Stimulated activated CD8-positive, alpha-beta memory T cell treated with anti-CD3 and anti-CD28 coated beads, Interleukin-2, amount 100 ng/mL, for 48 hours (primary cell): ENCODE measurements around the gene KLRK1.
"Not testable (repeated sequence)": the region's sequence is repeated elsewhere in the genome, so short reads cannot be mapped to it uniquely, and the experiment has no call there.

Source experiments
- DNase-seq, 2 donors: peaks; one replicate each; pipeline ENCODE4 v3.0.0-alpha.2; 2020; ENCODE audit warnings: low read depth in 2 of 2

Gene KLRK1

DNA sequence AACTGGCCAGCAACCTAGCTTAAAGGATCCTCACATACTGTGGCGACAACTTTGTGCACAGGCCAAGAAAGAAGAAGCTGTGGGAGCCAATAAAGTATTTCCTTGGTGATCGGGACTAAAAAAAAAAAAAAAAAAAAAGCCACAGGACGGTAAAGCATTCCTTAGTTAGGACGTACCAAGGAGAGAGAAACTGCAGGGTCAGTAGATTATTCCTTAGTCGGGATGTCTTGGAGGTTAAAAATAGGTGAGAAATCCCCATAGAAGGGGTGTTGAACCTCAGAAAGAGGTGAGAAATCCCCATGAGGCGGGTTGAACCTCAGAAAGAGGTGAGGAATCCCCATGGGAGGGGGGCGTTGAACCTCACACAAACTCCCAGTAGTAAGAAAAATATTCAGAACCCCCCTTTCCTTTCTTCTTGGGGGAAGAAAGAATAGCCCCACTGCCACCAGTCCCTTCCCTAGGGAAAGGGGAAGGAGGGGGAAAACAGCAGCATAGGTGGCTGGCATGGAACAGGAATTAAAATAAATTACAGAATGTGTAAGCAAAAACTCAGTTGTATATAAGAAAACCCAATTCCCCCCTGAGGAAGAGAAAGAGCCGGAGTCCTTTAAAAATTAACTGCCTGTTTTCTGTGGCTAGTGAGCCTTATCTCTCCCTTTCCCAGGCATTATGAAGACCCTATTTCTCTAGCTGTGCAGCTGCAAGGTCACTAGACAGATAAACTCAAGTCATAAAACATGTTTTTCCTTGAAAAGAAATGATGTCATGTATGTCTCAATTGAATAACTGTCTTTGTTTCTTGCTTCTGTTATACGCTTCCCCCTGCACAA, 26.8 kb downstream of the KLRK1 start:
- no peak for DNase-seq

DNA sequence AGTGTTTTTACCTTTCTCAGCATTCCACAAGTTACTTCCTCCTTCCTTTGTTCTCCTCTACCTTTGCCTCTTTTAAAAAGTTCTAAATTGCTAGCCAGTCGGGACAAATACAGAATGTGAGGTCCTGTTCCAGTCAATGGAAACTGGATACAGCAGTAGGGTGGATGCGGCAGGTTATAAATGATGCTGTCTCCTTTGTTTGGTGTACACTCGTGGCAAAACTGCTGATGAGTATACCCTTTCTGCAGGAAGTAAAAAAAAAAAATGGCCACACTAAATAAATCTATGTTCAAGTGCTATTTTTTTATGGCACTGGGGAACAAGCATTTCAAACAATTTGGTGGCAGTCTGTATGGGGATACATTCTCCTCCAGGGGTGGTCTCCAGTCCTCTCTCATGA, 27.5 kb downstream of the KLRK1 start:
- no peak for DNase-seq

DNA sequence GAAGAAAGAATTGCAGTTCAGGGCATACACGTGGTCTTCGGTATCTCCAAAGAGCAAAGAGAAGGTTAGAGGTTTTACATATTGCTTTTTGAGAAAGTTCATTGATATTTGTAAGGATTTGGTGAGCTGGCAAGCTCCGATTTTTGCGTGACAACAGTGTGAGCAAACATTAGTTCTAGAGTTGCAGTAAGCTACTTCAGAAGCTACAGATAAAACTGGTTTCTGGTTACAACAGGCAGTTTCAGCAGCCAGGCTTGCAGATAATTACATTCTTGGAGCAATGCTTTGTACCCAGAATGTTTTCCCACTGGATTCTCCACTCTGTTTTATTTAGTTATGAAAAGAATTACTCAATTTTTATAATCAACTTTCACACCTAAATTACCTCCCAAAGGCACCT, 28.2 kb downstream of the KLRK1 start:
- DNase-seq: no peak

DNA sequence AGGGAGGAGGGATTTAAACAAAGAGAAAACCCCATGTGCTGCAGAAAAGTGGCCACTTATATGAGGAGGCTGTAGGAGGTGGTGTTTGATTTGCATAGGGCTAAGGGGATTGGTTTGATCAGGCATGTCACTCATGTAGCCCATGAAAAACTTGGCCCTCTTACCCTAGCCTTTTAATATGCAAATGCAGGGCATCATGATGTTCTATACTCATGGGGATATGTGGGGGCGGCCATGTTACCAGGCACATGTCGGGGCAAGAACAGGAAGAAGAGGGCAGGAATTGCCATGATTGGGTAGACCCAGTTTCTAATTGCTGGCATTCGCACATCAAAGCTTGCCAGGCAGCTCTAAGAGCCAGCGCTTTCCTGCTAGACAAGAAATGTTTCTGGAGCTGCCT, 28.8 kb downstream of the KLRK1 start:
- DNase-seq: no peak

DNA sequence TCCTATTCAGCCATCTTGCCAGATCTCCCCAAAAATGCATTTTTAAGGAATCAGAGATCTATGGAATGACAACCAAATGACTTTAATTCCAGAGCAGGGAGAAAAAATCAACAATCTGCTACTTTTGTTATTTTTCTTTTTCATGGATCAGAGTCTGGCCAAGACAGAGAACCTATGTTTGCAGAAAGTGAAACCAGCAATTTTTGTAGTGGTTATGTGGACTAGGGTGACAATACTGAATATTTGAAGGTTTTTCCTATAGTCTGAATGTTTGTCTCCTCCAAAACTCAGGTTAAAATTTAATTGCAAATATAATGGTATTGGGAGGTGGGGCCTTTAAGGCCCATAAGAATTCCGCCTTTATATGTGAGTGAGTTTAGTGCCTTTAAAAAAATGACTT, 30.9 kb downstream of the KLRK1 start:
- DNase-seq: no peak

DNA sequence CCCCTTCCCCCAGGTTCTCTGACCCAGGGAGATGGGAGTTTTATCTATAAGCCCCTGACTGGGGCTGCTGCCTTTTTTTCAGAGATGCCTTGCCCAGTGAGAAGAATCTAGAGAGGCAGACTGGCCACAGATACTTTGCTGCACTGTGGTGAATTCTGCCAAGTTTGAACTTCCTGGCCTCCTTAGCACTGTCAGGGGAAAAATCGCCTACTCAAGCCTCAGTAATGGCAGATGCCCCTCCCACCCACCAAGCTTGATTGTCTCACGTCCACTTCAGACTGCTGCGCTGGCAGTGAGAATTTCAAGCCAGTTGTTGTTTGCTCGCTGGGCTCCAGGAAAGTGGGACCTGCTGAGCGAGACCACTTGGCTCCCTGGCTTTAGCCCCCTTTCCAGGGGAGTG, 31.7 kb downstream of the KLRK1 start:
- no peak for DNase-seq

DNA sequence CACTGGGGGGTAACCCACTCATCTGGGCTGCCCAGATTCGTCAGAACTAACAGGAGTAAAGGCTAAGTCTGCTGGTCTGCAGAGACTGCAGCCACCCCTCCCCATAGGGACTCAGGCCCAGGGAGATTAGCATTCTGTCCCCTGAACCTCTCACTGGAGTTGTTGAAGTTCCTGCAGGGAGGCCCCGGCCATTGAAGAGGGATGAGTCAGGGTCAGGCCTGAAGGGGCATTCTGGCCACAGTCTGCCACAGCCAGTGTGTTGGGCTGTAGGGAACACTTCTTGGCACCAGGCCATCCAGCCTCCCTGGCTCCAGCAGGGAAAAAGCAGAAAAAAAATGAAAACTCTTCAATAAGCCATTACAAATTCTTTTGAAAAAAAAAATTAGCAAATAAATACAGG, 35.3 kb downstream of the KLRK1 start:
- no peak for DNase-seq

DNA sequence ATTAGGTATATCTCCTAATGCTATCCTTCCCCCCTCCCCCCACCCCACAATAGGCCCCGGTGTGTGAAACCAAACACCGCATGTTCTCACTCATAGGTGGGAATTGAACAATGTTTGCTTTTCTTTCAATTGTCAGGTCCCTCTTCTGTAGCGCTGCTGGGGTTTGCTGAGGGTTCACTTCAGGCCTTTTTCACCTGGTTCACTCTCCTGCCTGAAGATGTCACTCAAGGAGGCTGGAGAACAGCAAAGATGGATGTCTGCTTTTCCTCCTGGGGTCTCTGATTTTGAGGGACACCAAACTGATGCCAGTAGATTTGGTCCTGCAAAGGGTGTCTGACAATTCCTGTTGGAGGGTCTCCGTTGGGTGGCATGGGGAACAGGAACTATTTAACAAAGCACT, 35.8 kb downstream of the KLRK1 start:
- no peak for DNase-seq

DNA sequence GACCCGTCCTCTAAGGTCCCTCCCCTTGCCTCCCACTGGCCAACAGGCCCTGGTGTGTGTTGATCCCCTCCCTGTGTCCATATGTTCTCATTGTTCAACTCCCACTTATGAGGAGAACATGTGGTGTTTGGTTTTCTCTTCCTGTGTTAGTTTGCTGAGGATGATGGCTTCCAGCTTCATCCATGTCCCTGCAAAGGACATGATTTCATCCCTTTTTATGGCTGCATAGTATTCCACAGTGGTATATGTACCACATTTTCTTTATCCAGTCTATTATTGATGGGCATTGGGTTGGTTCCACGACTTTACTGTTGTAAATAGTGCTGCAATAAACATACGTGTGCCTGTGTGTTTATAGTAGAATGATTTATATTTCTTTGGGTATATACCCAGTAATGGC, 38.4 kb downstream of the KLRK1 start:
- not testable (repeated sequence) for DNase-seq

DNA sequence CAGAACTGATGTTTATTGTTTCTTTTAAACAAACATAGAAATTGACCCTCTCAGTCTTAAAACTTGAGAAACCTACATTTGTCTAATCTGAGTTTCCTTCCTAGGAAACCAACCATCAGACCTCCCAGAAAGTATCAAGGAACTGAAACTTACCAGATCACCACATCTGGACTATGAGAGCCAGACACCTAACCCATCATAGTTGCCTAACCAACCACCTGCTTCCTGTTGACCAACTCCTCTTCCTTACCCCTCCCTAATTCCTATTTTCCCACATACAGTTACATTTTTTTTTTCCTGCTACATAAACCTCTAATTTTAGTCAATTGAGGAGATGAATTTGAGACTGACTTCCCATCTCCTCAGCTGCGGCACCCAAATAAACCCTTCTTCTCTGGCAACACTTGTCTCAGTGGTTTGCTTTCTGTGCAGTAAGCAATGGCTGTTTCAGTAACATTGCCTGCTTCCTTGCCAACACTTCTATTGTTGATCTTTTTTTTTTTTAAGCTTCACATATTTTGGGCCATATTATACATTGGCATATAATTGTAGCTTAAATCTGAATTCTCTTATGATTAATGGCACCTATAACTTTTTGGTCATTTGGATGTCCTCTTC, 47.8 kb downstream of the KLRK1 start:
- no peak for DNase-seq

DNA sequence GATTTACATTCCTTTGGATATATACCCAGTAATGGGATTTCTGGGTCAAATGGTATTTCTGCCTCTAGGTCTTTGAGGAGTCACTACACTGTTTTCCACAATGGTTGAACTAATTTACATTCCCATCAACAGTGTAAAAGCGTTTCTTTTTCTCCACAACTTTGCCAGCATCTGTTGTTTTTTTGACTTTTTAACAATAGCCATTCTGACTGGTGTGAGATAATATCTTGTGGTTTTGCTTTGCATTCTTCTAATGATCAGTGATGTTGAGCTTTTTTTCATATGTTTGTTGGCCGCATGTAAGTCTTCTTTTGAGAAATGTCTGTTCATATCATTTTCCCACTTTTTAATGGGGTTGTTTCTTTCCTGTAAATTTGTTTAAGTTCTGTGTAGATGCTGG, 48.9 kb downstream of the KLRK1 start:
- not testable (repeated sequence) for DNase-seq

DNA sequence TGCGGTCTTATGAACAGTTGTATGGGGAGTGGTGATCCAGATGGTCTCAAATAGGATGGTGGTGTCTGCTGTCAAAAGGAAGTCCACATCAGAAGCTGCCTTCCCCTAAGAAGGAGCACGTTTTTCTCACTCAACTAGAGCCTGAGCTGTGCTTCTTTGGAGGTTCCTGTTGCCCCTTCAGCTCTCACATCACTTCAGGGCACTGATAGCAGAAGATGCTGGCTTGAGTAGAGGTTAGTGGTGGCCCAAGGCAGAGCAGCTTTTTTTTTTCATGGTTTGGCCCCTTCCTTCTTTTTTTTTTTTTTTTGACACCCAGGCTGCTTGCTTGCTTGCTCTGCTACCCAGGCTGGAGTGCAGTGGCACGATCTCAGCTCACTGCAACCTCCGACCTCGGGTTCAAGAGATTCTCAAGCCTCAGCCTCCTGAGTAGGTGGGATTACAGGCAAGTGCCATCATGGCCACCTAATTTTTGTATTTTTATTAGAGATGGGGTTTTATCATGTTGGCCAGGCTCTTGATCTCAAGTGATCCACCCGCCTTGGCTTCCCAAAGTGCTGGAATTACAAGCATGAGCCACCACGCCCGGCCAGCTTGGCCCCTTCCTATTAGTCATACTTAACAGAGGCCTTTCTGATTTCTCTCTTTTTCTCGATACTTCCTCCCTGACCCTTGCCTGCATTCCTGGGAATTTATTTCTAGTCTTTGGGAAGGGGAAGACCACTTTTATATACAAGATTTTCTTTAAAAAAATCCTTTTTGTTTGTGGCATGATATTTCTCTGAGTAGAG, 50.6 kb downstream of the KLRK1 start:
- no peak for DNase-seq

DNA sequence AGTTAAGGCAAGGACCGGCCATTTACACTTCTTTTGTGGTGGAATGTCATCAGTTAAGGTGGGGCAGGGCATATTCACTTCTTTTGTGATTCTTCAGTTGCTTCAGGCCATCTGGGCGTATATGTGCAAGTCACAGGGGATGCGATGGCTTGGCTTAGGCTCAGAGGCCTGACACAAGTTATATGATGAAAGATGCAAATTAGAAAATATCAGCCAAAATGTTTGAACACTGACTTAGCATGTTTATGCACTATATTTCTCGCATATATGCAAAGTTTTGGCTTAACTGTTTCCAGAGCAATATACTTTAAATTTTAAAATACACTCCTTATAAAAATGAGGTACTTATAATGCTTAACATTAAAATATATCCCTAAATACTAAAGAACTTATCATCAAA, 51.4 kb downstream of the KLRK1 start:
- DNase-seq: not testable (repeated sequence)

DNA sequence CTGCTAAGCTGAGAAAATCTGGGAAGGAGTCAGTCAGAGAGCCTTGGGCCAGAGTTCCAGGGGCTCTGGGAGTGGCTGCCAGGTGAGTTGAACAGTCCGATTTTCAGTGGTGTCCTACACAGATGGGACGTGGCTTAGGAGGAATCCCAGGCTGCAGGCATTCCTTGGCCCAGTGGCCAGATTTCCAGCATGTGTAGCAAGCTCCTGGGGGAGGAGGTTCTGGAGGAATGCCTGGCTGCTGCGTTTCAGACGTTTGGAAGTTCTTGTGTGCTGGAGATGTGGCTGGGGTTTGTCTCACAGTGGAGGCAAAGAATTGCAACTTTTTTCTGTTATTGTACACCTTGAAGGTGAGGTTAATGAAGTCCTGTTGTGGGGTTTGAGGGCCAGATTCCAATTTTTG, 53.6 kb downstream of the KLRK1 start:
- not testable (repeated sequence) for DNase-seq

DNA sequence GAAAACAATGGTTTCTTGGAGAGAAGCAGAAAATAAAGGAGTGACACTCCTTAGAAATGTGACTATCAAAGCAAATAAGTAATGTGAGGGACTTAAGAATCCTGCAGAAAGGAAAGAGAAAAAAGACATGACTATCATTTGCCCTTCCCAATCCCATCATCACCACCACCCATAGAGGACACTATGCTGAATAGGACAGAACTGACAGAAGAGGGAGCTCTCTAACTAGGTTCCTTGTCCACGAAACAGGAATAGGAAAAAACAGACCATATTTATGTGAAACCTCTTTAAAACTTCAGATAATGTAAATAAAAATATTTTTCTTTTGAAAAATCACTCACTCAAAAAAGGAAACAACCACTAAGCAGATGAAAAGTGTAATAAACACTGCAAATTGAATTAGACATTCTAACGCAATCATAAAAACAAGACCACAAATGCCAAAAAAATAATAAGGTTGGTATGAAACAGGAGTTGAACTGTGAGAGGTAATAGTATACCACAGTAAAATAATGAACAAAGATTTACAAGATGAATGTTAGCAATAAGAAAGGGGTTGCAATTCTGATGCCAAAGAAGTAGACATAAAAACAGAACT, 58.1 kb downstream of the KLRK1 start:
- DNase-seq: no peak

DNA sequence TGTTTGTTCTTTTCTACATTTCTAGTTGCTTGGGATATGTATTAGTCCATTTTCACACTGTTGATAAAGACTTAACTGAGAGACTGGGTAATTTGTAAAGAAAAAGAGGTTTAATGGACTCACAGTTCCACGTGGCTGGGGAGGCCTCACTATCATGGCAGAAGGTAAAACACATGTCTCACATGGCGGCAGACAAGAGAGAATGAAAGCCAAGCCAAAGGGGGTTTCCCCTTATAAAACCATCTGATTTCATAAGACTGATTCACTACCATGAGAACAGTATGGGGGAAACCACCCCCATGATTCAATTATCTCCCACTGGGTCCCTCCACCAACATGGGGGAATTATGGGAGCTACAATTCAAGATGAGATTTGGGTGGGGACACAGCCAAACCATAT, 61.1 kb downstream of the KLRK1 start:
- not testable (repeated sequence) for DNase-seq
